ENCODE results near the gene CAMK2N1. TPM values are rescaled to one million over a fixed set of nuclear protein-coding genes. Genes with fewer than 3 reads are reported as not detected.

Gene CAMK2N1
- total and polyA plus RNA-seq, 2 of the 13 experiments (the other 11 are each of a cell fraction or from before 2014, with no cell fraction given), result 38.0 to 38.6 TPM

DNA sequence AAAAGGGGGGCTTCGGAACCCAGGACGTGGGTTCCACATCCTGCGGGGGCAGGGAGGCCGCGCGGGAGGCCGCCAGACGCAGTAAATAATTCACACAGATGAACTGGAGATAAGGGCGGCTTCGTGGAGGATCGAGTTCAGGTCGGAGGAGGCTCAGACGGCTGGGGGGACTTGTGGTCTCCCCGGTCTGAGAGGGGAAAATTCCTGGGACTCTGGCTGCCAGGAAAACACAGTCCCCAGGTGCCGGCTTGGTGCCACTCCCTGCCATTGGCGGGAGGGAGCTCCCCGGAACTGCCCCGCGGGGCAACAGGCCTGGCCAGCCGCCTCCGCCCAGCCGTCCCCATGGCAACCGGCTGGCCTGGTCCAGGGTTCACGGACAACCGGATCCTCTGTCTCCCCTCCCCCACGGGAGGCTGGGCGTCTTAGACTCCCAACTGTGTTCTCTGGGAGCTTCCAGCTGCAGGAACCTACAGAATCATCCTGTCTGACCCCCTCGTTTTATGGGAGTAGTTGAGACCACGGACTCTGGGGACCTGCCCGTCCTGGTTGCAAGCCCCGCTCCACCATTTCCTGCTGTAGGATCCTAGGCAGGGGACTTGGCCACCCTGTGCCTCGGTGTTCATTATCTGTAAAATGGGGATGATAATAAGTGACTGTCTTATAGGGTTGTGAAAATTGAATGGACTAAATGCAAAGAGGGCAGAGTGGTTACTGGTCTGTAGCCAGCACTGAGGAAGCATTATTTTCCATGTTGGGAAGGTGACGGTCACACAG is 9.6 kb downstream of the CAMK2N1 start (continued):
- TF ChIP-seq, protein P1, sequence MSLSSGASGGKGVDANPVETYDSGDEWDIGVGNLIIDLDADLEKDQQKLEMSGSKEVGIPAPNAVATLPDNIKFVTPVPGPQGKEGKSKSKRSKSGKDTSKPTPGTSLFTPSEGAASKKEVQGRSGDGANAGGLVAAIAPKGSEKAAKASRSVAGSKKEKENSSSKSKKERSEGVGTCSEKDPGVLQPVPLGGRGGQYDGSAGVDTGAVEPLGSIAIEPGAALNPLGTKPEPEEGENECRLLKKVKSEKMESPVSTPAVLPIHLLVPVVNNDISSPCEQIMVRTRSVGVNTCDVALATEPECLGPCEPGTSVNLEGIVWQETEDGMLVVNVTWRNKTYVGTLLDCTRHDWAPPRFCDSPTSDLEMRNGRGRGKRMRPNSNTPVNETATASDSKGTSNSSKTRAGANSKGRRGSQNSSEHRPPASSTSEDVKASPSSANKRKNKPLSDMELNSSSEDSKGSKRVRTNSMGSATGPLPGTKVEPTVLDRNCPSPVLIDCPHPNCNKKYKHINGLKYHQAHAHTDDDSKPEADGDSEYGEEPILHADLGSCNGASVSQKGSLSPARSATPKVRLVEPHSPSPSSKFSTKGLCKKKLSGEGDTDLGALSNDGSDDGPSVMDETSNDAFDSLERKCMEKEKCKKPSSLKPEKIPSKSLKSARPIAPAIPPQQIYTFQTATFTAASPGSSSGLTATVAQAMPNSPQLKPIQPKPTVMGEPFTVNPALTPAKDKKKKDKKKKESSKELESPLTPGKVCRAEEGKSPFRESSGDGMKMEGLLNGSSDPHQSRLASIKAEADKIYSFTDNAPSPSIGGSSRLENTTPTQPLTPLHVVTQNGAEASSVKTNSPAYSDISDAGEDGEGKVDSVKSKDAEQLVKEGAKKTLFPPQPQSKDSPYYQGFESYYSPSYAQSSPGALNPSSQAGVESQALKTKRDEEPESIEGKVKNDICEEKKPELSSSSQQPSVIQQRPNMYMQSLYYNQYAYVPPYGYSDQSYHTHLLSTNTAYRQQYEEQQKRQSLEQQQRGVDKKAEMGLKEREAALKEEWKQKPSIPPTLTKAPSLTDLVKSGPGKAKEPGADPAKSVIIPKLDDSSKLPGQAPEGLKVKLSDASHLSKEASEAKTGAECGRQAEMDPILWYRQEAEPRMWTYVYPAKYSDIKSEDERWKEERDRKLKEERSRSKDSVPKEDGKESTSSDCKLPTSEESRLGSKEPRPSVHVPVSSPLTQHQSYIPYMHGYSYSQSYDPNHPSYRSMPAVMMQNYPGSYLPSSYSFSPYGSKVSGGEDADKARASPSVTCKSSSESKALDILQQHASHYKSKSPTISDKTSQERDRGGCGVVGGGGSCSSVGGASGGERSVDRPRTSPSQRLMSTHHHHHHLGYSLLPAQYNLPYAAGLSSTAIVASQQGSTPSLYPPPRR (CRISPR knock-in tag; IDR thresholded peaks at IDR 0.05; ENCODE audit: borderline replicate concordance), result peak; percentile 82
- peak; percentile 70; the same call in 1 of the 2 replicates for TF ChIP-seq ZNF451 (CRISPR knock-in tag; IDR thresholded peaks at IDR 0.05)
- TF ChIP-seq TAF1 (CRISPR knock-in tag; IDR thresholded peaks at IDR 0.05), result peak; percentile 56; the same call in 1 of the 2 replicates
- TF ChIP-seq LCORL (IDR thresholded peaks at IDR 0.05), result no peak
- TF ChIP-seq LCORL (CRISPR knock-in tag; IDR thresholded peaks at IDR 0.05), result peak; percentile 95
- TF ChIP-seq, protein P2, sequence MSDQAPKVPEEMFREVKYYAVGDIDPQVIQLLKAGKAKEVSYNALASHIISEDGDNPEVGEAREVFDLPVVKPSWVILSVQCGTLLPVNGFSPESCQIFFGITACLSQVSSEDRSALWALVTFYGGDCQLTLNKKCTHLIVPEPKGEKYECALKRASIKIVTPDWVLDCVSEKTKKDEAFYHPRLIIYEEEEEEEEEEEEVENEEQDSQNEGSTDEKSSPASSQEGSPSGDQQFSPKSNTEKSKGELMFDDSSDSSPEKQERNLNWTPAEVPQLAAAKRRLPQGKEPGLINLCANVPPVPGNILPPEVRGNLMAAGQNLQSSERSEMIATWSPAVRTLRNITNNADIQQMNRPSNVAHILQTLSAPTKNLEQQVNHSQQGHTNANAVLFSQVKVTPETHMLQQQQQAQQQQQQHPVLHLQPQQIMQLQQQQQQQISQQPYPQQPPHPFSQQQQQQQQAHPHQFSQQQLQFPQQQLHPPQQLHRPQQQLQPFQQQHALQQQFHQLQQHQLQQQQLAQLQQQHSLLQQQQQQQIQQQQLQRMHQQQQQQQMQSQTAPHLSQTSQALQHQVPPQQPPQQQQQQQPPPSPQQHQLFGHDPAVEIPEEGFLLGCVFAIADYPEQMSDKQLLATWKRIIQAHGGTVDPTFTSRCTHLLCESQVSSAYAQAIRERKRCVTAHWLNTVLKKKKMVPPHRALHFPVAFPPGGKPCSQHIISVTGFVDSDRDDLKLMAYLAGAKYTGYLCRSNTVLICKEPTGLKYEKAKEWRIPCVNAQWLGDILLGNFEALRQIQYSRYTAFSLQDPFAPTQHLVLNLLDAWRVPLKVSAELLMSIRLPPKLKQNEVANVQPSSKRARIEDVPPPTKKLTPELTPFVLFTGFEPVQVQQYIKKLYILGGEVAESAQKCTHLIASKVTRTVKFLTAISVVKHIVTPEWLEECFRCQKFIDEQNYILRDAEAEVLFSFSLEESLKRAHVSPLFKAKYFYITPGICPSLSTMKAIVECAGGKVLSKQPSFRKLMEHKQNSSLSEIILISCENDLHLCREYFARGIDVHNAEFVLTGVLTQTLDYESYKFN (CRISPR knock-in tag; conservative IDR thresholded peaks at IDR 0.05), result peak; percentile 100
- peak; percentile 98 for TF ChIP-seq RXRA (CRISPR knock-in tag; IDR thresholded peaks at IDR 0.05)
- peak; percentile 16; the same call in 1 of the 2 replicates for TF ChIP-seq ZNF121 (CRISPR knock-in tag; IDR thresholded peaks at IDR 0.05)
